GM12891 (cell line): ENCODE measurements around the gene RDM1.
A peak's percentile ranks its signal among the peaks of the same experiment; 100 is the strongest.
"Not testable (repeated sequence)": the region's sequence is repeated elsewhere in the genome, so short reads cannot be mapped to it uniquely, and the experiment has no call there.

Experiments
- DNase-seq: peaks from one replicate; pipeline ENCODE4 v3.0.0; 2011; ENCODE audit warnings: low spot score; ENCODE audit not compliant: insufficient read length
- FAIRE-seq: peaks from 2 replicates; lab custom pipeline; 2011; peaks lifted over from hg19 to GRCh38; lab: Jason Lieb, UNC
- PAX5 ChIP-seq: IDR thresholded peaks from 2 replicates; pipeline ENCODE4 v1.6.1; 2011; ENCODE audit warnings: low read length, moderate library complexity, mild to moderate bottlenecking; ENCODE audit not compliant: insufficient read depth, severe bottlenecking
- POLR2A ChIP-seq: IDR thresholded peaks from 2 replicates; pipeline ENCODE4 v1.6.1; 2011; ENCODE audit warnings: low read depth, low read length, control low read depth
- POLR2AphosphoS5 ChIP-seq: IDR thresholded peaks from 2 replicates; pipeline ENCODE4 v1.6.1; 2011; ENCODE audit warnings: low read depth, low read length, control low read depth
- POU2F2 ChIP-seq: IDR thresholded peaks from 2 replicates; pipeline ENCODE4 v1.6.1; 2011; ENCODE audit warnings: low read depth, mild to moderate bottlenecking, control low read depth, low read length, moderate library complexity
- SPI1 ChIP-seq: IDR thresholded peaks from 2 replicates; pipeline ENCODE4 v1.6.1; 2011; ENCODE audit warnings: low read depth, low read length, control low read depth
- TAF1 ChIP-seq: IDR thresholded peaks from 2 replicates; pipeline ENCODE4 v1.6.1; 2011; ENCODE audit warnings: low read depth, low read length, control low read depth

Gene RDM1

DNA sequence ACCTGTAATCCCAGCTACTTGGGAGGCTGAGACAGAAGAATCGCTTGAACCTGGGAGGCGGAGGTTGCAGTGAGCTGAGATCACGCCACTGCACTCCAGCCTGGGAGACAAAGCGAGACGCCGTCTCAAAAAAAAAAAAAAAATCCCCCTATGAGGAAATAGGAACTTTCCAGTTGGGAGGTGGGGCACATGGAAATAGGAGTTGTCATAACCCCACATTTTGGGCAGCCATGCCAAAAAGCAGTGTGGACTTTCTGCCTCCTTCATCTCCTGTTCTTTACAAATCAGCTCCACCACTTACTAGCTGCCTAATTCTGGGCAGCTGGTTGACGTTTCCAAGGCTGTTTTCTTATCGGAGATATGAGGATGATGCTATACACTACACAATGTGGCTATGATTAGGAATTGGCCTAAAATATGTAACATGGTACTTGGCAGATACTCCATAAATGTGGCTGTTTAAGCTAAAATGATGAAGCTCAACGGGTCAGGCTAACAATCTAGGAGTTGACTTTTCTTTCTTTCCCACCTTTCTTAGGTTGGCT is 28.9 kb downstream of the RDM1 start:
- no peak for FAIRE-seq
- no peak for DNase-seq

DNA sequence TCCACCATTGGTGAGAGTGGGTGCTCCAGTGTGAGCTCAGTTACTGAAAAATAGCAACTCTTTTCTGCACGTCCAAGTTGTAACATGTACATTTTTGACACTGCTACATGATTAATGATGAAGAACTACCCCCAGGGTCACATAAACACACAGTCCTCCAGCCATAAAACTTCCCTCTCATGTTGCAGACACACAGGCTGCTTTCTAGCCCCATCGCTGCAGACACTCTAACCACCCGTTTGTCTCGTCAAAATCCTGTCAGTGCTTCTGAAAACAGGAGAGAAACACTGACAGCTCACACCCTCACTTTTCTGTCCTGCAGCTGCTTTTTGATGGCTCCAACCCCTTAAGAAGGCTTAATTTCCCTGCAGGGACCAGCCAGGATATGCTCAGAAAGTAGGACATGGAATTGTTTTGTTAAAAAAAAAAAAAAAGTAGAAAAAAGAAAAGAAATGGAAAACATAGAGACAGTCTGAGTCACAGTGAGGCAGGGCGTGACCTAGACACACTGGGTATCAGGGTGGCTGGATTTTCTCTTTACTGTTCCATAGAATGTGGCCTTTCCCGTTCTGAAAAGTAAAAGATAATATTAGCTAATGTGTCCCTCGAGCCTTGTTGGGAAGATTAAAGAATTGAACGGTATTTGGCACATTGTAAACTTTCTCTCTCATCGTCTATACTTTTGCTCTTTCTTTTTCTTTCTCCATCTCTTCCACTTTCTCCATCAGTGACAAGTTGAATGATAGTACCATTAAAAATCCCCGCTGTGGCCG is 29.7 kb downstream of the RDM1 start:
- DNase-seq (no peak), FAIRE-seq (no peak)
- TF ChIP-seq POU2F2 (no peak), POLR2AphosphoS5 (no peak), POLR2A (no peak), SPI1 (no peak)

More for the DNA sequence above, 28.9 kb downstream of the RDM1 start:
- TF ChIP-seq POLR2AphosphoS5 (no peak), POLR2A (no peak), TAF1 (no peak), SPI1 (no peak), PAX5 (no peak), POU2F2 (no peak)

DNA sequence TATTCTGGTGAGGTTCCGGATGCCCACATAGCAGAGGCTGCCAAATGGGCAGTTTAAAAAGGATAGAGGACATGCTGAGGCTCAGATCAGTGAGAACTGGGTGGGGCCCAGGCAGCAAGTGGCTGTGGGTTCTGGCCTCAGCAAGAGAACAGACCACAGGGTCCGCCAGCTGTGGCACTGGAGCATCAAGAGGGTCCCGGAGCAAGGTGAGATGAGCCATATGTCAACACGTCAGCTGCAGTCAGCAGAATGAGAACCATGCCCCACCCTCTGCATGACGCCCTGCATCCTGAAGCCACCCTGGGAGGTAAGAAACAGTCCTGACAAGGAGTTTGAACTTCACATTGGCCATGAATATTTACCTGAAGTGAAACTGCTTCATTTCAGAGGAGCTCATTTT is 30.3 kb downstream of the RDM1 start:
- DNase-seq: no peak
- TF ChIP-seq PAX5 (no peak), POU2F2 (no peak), SPI1 (no peak), POLR2AphosphoS5 (no peak), POLR2A (no peak), TAF1 (no peak)
- FAIRE-seq: no peak

DNA sequence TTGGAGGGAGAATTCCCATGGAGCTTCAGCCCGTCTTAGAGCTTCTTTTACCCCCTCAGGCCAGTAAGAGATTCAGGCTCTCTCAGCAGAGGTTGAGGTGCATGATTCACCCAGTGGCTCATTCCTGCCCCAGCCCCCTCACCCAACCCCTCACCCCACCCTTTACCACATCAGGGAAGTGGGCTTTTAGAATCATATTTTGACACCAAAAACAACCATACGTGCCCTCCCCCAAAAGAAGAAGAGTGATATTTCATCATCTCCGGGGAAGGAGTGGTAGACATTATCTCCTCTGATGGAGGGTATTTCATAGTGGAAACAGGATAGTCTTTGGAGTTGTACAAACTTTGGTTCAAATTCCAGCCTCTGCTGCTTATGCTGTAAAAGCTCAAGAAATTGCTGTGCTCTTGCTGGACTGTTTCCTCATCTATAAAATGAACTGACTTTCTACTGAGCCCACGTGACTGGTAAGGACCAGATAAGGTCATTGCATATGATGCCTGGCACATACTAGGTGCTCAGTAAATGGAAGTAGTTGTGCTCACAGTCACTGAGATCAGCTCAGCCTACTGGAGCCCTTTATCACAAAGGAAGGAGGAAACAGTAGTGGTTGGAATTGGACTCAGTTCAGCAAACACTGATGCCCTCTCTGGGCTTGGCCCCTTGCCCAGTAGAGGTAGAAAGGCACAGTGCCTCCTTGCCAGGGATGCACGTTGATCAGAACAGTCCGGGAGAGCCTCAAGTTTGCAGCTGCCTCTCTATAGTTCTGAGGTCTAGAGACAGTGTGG is 32.1 kb downstream of the RDM1 start:
- TF ChIP-seq POLR2A: no peak
- TF ChIP-seq POLR2AphosphoS5: no peak
- TF ChIP-seq SPI1: no peak
- TF ChIP-seq TAF1: no peak
- no peak for TF ChIP-seq PAX5
- TF ChIP-seq POU2F2: no peak
- DNase-seq (no peak), FAIRE-seq (no peak)

DNA sequence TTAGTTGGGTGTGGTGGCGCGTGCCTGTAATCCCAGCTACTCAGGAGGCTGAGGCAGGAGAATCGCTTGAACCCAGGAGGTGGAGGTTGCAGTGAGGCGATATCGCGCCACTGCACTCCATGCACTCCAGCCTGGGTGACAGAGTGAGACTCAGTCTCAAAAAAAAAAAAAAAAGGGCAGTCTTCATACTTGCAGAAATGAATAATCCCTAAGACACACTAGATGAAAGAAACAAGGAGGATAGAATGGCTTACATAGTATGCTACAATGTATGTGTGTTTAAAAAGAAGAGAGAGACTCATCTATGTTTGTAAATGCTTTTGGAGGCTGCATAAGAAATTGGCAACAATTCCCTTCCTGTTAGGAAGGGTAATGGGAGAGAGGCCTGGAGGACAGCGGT is 32.8 kb downstream of the RDM1 start:
- FAIRE-seq, DNase-seq: not testable (repeated sequence)

DNA sequence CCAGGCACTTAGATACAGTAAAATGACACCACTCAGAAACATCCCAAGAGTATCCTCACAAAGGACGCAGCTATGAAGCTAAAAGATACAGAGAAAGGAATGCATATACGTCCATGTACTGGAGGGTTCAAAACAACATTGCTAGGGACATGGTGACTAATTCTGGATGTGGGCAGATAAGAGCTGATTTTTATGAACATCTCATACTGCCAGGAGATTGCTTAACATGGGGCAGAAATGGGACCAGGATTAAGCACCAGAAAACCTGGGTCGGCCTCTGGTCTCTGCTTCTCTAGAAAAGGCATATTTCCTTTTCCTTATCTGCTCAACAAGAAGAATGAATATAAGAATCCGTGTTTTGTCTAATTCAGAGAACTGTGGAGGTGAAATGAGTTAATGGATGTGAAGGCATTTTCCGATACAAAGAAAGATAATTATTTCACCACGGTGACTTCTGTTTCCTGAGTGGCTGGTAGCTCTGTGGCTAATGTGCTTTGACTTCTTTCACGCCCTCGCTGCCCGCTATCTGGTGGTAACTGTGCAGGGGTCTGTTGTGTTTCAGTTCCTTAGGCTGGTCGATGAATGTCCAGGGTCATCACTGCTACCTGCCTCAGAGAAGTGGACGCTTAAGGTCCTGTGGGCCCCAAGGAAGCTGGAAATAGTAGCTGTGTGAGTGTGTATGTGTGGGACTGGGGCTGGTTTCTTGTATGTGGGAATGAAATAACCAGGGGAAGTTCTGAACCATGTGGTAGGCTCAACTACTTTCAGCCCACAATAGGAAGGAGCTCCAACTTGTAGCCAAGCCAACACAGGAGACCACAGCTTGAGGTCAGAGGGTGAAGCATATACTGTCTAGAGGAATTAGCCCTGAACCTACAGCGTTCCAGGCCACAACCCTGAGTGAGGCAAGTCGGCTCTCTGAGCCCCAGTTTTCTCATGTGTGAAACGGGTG is 34.7 kb downstream of the RDM1 start:
- TF ChIP-seq PAX5: no peak
- peak; percentile 71 for TF ChIP-seq SPI1
- DNase-seq: no peak
- no peak for FAIRE-seq

DNA sequence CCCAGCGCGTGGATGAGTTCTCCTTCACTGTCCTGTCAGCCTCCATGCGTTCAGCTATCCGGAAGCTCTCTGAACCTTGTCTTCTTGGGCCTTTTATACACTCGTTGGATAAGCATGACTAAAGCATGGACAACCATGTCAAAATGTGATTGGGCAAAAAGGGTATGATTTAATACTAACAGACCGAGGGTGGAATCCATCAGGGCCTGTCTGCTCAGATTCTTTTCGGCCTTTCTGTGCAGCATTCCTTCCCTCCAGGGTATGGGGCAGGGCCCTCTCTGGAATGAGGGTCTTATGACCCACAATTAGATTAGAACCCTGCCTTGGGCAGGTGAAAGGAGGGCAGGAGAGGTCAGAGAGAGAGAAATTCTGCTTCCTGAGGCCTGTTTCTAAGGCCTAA is 36.4 kb downstream of the RDM1 start:
- DNase-seq: no peak
- no peak for TF ChIP-seq POU2F2
- no peak for TF ChIP-seq POLR2AphosphoS5
- TF ChIP-seq SPI1: no peak
- TF ChIP-seq TAF1: no peak
- TF ChIP-seq PAX5: no peak
- TF ChIP-seq POLR2A: no peak

DNA sequence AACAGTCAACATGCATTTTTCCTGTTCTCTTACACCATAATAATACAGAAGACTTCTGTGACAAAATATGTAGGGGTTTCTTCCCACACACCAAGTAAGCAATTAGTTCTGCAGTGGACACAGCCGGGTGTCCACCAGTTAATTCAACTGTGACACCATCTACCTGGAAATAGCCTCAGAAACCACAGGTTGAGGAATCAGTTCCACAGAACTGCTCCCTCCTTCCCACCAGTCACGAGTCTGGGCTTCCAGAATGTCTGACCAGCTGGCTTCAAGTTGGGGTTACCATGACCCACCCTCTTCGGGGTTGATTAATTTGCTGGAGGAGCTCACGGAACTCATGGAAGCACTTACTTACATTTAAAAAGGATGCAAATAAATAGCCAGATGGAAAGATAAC is 36.8 kb downstream of the RDM1 start:
- DNase-seq (no peak), FAIRE-seq (no peak)
- TF ChIP-seq POU2F2 (no peak), SPI1 (no peak), PAX5 (no peak), POLR2A (no peak), TAF1 (no peak), POLR2AphosphoS5 (no peak)

More for the DNA sequence above, 36.4 kb downstream of the RDM1 start:
- FAIRE-seq: no peak

DNA sequence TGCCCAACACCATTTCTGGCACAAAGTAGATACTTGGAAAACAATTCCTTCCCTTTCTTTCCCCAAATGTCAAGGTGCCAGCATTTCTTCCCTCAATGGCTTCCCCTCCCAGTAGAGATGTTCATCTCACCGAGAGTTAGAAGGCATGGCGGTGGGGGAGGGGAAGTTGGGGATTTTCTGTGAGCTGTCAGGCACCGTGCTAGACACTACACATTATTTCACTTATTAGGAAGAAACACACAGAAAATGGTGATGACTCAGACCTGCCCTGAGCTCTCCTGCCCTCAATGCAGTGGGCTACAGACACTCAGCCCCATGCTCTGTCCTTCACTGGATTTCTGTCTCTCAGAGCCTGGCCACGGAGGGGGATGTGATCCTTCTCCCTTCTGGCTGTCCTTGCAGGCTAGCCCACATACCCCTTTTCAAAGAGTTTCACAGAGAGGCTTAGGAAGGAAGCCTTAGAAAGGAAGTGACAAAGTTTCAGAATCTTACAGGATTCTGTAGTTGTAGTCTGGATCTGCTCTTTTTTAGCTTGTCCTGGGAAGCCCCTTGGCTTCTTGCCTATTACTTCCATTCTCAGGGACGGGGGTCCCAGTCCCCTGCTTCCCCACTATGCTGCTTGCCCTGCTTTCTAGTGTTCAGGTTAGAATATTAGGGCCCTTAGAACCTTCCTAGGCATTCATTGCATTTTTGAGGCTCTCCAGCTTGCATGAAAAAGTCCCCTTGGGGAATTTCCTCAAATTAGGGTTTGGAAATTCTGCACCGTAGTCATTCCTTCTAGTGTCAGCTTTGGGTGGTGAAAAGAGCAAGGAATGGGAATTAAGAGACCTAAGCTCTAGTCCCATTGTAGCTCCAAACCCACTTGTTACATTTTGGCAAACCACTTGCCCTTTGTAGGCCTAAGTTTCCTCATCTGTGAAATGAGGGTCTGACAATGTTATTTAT is 38.2 kb downstream of the RDM1 start:
- TF ChIP-seq POLR2AphosphoS5 (no peak), SPI1 (peak; percentile 51), POU2F2 (no peak), PAX5 (no peak), TAF1 (0 out of 2 replicates have a peak, but pooled peaks have one; percentile 23), POLR2A (no peak)
- no peak for DNase-seq
- FAIRE-seq: no peak
